ENCODE results near the gene N4BP2L2.

DNA sequence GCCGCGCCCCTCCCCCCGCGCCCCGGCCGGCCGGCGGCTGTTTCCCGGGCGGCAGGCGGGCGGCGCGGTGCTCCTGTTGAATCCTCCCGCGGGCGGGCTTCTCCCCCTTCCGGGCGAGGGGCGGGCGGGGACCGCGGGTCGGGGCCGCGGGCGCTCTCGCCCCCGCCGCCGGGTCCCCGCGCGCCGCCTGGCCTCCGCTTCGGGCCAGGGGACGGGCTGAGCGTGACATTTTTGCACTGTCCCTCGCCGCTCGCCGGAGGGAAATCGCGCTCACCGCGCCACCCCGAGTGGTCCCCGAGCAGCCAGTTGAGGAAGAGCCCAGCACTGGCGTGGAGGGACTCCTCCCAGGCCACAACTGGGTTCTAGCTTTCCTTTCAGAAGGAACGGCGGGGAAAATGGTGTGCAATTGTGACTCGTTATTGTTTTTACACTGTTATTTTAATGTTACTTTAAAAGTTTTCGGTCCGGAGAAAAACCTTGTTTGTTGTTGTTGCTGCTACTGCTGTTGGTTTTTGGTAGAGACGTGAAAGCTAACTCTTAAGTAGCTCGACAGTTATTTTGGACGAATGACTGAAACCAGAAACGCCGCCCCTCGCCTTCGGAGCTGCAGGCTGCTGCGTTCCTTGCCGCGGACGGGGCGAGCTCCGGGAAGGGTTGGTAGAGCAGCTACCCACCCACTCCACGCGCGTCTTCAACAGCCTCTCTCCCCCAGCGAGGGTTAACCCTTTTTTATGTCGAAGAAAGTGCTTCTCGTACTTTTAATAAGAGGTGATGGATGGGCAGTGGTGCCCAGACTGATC lies 48.6 kb upstream of the N4BP2L2 start:
- no peak for TF ChIP-seq POLR2AphosphoS5 (IDR thresholded peaks at IDR 0.05; ENCODE audit: low read depth, low read length)
- TF ChIP-seq, protein P1, sequence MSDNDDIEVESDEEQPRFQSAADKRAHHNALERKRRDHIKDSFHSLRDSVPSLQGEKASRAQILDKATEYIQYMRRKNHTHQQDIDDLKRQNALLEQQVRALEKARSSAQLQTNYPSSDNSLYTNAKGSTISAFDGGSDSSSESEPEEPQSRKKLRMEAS (IDR thresholded peaks at IDR 0.05) = no peak
- no peak for TF ChIP-seq CTCF (IDR thresholded peaks at IDR 0.05 in 2 of 3, conservative IDR thresholded peaks at IDR 0.05 in 1 of 3; ENCODE audit: borderline replicate concordance in 1 of 3, insufficient read depth in 1 of 3, low read depth in 2 of 3, low read length in 2 of 3)
- TF ChIP-seq POLR2A (IDR thresholded peaks at IDR 0.05; ENCODE audit: borderline replicate concordance, extremely low read depth, insufficient read depth, insufficient read length) = no peak
- TF ChIP-seq SP1 (IDR thresholded peaks at IDR 0.05; ENCODE audit: low read depth) = no peak
- no peak for TF ChIP-seq EZH2phosphoT487 (IDR thresholded peaks at IDR 0.05; ENCODE audit: borderline replicate concordance)
- TF ChIP-seq SRF (IDR thresholded peaks at IDR 0.05; ENCODE audit: low read depth) = no peak
- TF ChIP-seq YY1 (IDR thresholded peaks at IDR 0.05; ENCODE audit: extremely low read depth, insufficient replicate concordance, low read depth, low read length) = no peak
- TF ChIP-seq, protein P2, sequence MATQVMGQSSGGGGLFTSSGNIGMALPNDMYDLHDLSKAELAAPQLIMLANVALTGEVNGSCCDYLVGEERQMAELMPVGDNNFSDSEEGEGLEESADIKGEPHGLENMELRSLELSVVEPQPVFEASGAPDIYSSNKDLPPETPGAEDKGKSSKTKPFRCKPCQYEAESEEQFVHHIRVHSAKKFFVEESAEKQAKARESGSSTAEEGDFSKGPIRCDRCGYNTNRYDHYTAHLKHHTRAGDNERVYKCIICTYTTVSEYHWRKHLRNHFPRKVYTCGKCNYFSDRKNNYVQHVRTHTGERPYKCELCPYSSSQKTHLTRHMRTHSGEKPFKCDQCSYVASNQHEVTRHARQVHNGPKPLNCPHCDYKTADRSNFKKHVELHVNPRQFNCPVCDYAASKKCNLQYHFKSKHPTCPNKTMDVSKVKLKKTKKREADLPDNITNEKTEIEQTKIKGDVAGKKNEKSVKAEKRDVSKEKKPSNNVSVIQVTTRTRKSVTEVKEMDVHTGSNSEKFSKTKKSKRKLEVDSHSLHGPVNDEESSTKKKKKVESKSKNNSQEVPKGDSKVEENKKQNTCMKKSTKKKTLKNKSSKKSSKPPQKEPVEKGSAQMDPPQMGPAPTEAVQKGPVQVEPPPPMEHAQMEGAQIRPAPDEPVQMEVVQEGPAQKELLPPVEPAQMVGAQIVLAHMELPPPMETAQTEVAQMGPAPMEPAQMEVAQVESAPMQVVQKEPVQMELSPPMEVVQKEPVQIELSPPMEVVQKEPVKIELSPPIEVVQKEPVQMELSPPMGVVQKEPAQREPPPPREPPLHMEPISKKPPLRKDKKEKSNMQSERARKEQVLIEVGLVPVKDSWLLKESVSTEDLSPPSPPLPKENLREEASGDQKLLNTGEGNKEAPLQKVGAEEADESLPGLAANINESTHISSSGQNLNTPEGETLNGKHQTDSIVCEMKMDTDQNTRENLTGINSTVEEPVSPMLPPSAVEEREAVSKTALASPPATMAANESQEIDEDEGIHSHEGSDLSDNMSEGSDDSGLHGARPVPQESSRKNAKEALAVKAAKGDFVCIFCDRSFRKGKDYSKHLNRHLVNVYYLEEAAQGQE (IDR thresholded peaks at IDR 0.05; ENCODE audit: low read depth) = no peak
- no peak for TF ChIP-seq ELF1 (IDR thresholded peaks at IDR 0.05; ENCODE audit: borderline replicate concordance, low read depth)
- TF ChIP-seq RAD21 (IDR thresholded peaks at IDR 0.05; ENCODE audit: low read depth) = no peak
- TF ChIP-seq ATF3 (IDR thresholded peaks at IDR 0.05) = no peak
- no peak for TF ChIP-seq EZH2 (IDR thresholded peaks at IDR 0.05)

All from HCT116 (cell line).